NCI-H187 (cell line): ENCODE measurements around the gene ARID5B.

Experiments
- DNase-seq, 2 experiments: peaks; one replicate each; lab custom pipeline; 2025; lab: John Stamatoyannopoulos, UW

Gene ARID5B

DNA sequence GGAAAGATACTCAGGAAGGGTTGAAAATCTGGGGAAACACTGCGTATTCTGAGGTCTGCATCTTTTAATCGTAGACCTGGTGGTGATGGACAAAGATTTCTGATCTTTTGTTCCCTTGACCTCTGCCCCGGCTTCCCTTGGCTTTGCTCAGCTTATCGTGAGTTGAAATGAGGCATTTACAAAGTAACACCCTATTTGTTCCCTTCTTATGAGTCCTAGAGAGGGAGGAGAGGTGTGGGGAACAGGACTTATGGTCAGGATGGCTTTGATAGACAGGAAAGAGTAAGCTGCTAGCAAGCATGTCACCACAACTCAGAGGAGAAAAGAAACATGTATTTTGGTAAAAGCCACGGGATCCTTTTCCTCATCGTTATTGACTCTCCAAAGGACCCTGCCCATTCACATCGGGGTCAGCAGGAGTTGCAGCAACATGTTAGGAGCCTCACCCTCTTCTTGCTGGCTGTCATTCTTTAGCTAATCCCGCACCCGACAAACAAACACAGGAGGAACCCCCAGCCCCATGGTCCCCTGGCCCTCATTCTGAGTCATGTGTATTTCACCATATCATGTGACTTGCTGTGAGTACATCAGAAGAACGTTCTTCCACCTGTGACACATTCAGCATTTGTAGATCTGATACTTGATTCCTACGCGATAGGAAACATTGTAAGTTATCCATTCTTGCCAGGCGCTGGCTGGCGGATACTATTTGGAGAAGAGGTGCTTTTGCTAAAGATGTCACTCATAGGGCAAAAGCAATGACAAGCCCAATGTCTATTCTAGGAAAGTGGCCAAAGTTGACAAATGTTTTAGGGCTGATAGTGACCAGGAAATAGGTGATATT lies 197.0 kb downstream of the ARID5B start:
- no peak for DNase-seq

GRCh38 chr10:62099299-62099698 lies 197.8 kb downstream of the ARID5B start:
- DNase-seq, result no peak

DNA sequence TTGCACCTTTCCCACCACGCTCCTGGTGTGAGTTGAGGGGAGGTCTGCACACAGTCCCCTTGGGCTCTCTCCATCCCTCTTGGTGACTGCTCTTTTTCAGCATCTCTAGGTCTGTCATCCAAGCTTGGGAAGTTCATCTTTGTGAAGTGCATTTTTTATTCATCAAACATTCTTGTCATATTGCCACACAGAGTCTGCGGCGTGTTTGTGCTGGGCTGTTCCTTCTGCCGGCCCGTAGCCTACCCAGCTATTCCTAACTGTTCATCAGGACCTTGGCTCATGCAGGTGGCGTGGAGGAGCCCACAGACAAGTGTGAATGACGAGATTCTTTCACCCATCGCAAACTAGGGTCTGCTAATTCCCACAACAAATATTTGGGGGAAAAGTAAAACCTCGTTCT lies 202.4 kb downstream of the ARID5B start:
- no peak for DNase-seq

- DNase-seq, result no peak
Measured at GRCh38 chr10:62106929-62107519, 205.5 kb downstream of the ARID5B start.

DNA sequence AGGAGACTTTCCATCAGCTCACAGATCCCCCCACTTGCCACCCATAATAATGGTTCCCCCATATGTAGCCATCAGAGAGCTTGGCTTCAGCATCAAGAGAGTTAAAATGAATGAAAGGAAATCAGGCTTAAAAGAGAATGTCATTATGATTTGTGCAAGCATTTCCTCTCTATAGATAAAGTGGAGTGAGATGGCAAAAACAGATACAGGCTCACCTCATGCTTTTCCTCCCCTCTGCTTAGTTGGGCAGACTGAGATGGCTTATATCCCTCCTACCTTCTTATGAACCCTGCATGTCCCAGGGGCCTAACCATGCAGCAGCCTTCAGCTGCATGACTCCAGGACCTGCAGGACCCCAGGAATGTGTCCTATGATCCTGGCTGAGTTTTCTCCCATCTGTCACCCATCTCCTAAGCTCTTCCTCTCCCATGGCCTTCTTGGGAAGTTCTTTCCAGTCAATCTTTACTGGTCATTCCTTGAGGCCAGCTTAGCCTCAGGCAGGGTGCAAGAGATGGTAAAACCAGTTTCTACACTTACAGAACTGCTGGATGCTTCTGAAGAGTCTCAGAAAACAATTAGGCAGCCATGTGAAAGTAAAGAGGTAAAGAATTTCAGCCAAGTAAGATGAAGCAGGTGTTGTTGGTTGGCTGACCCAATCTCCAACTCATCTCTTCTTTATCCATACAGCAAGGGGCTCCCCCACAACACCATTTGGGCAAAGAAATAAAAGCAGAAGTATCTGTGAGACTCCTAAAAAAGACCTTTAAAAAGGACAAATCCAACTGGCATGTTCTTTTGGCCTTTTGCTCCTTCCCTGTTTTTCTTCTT lies 207.5 kb downstream of the ARID5B start:
- no peak for DNase-seq

GRCh38 chr10:62109587-62110293 lies 208.2 kb downstream of the ARID5B start:
- DNase-seq, result no peak

- no peak for DNase-seq
Measured at GRCh38 chr10:62112300-62112699, 210.8 kb downstream of the ARID5B start.

- no peak for DNase-seq
Measured at GRCh38 chr10:62112963-62113362, 211.5 kb downstream of the ARID5B start.

- no peak for DNase-seq
Measured at GRCh38 chr10:62113680-62114079, 212.2 kb downstream of the ARID5B start.

DNA sequence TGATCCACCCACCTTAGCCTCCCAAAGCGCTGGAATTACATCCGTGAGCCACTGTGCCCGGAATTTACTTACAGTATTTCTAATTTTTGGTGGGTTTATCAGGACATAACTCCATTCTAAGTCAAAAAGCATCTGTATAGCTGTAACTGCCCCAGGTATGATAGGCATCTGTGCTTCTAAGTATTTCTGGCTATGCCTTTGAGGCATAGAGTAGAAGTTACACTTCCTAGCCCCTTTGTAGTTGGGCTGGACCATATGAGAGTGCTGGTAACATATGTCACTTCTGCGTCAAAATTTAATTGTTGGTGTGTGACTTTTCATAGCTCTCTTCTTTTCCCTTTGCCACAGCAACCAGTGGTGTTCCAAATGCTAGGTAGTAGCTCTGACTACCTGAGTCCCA lies 213.8 kb downstream of the ARID5B start:
- no peak for DNase-seq

DNA sequence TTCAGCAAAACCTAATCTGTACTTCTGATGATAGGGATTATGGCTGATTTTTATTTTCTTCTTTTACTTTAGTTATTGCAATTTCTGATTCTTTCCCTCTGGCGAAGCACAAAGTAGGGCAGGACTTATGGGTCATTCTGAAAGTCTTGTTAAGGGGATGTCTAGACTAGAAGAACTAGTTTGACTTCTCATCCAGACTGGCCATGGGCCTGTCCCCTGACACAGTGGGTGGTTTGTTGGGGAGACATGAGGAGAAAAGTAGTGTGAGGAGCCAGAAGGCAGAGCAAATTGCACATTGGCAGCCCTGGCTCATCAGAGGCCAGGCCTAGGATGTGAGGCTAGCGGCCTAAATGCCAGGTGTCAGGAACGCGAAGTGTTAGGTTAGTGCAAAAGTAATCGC lies 214.3 kb downstream of the ARID5B start:
- no peak for DNase-seq

- no peak for DNase-seq
Measured at GRCh38 chr10:62116896-62117295, 215.4 kb downstream of the ARID5B start.

- no peak for DNase-seq
Measured at GRCh38 chr10:62121187-62121530, 219.7 kb downstream of the ARID5B start.

DNA sequence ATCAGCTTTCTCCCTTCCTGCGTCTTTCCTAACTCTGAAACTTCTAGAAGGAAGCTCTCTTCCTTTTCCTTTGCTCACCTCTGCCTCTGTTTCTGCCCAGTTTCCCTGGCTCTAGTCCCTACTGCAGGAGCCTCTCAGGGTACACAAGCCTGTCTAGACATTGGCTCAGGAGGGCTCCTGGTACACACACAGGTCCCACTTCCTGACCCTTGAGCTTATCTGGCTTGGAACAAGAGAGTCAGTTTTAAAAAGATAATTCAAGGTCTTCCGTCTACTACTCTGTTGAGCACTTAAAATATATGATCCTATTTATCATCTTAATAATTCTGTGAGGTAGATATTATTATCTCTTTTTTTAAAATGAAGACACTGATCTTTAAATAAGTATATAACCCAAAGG lies 226.5 kb downstream of the ARID5B start:
- no peak for DNase-seq

- no peak for DNase-seq
Measured at GRCh38 chr10:62130948-62131347, 229.4 kb downstream of the ARID5B start.

DNA sequence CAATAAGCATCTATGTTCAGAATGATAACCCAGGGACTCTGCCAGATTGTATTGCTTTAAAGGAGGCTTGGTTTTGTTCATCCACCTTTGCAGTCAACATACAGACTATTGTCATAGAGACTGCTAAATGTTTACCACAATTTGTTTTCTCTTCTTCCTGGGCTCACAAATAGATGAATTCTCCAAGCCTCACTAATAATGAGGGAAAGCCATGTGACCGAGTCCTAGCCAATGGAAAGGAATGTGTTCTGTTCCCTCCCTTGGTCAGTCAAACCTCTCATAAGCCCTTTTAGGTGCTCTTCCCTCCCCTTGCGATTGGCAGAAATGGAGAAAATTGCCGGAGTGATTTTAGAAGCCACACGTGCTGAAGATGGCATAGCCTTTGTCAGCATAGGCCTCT lies 230.2 kb downstream of the ARID5B start:
- DNase-seq, result no peak

DNA sequence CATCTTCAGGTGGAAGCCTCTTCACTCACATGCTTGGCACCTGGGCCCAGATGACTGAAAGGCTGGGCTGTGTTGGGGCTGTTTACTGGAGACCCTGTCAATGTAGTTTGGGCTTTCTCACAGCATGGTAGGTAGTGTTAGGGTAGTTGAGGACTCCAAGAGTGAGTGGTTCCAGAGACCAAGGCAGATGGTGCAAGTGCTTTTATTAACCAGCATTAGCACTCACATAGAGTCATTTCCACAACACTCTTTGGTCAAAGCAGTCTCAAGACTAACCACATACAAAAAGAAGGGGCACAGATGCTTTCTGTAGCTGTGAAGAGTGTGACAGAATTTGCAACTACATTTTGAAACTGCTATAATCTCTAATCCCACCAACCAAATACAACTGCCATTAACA lies 232.1 kb downstream of the ARID5B start:
- DNase-seq, result no peak

DNA sequence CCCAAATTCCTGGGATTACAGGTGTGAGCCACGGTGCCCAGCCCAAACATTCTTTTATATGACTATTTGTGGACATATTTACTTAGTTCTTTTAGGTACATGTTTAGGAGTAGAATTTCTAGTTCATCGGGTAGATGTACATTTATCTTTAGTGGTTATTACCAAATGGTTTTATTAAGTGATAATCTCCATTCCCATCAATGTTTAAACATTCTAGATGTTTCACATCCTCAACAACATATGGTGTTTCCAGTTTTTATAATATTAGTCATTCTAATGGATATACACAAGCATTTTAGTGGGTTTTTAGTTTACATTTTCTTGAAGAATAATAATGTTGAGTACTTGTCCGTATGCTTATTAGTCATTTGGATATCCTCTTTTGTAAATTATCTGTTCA lies 235.4 kb downstream of the ARID5B start:
- DNase-seq, result no peak
